K562 (cell line): ENCODE data around the gene CNTN4. TPM values are rescaled to one million over a fixed set of nuclear protein-coding genes. Genes with fewer than 3 reads are reported as not detected.

Experiments used
- ATAC-seq: fragments of 200-7000 bp; cut with Tn5 transposase; 3 replicates; pipeline ENCODE4 v1.9.1; 2020; ENCODE audit warnings: moderate library complexity
- BruUV-seq: library from RNA; stranded (reverse); fragments of 400-500 nt; replicated peaks from 2 replicates; lab custom pipeline; 2021; lab: Mats Ljungman, UMichigan
- CTCF ChIA-PET: fragments of 300-600 bp; formaldehyde crosslinking; extraction: SDS; loops from one replicate; lab custom pipeline; 2021; ENCODE audit warnings: low intra/inter-chr PET ratio; lab: Yijun Ruan, JAX
- POLR2A ChIA-PET: fragments of 300-600, 350-650 bp; sonication (Branson Sonifier 250); formaldehyde crosslinking; extraction: SDS; loops from one replicate; lab custom pipeline; 2021; ENCODE audit warnings: antibody characterized with exemption, inconsistent platforms; lab: Yijun Ruan, JAX
- DNase-seq, 4 experiments: peaks; one replicate each; pipeline versions ENCODE4 v3.0.0 to v3.0.0-alpha.2; 2011 to 2018; ENCODE audit warnings: low spot score in 3 of 4, mixed read lengths in 3 of 4; ENCODE audit errors: extremely low read depth in 1 of 4
- FAIRE-seq: peaks from 2 replicates; lab custom pipeline; 2011; peaks lifted over from hg19 to GRCh38; lab: Jason Lieb, UNC
- H2AFZ ChIP-seq: 2 replicates; pipeline ENCODE4 v1.6.0; 2011; ENCODE audit warnings: low read depth, low read length, control low read depth, inconsistent platforms
- H3K27ac ChIP-seq: fragments of 200-600 bp; 3 replicates; pipeline ENCODE4 v1.8.0; 2011; ENCODE audit warnings: low read depth, mild to moderate bottlenecking, control low read depth, inconsistent platforms, low read length, moderate library complexity, mixed read lengths; ENCODE audit errors: extremely low read depth
- H3K27me3 ChIP-seq, 2 experiments: fragments of 300-600 bp in 1 of 2; 2 replicates in 1 of 2; 3 replicates in 1 of 2; pipeline versions ENCODE4 v1.6.0 to v1.8.0; 2011; ENCODE audit warnings: inconsistent platforms in 2 of 2, low read length in 2 of 2, mild to moderate bottlenecking in 1 of 2, mixed read lengths in 1 of 2, moderate library complexity in 1 of 2; ENCODE audit not compliant: control insufficient read depth in 2 of 2, insufficient read depth in 2 of 2
- H3K36me3 ChIP-seq: fragments of 300-600 bp; 3 replicates; pipeline ENCODE4 v1.8.0; 2011; ENCODE audit warnings: mild to moderate bottlenecking, low read length, inconsistent platforms; ENCODE audit not compliant: control insufficient read depth, insufficient read depth
- H3K4me1 ChIP-seq, 2 experiments: fragments of 200-600 bp in 1 of 2; replicated peaks in 1 of 2; 2 replicates in 1 of 2; 3 replicates in 1 of 2; pipeline versions ENCODE4 v1.5.1 to v1.8.0; 2011; ENCODE audit warnings: inconsistent platforms in 2 of 2, low read length in 2 of 2, mild to moderate bottlenecking in 1 of 2, mixed read lengths in 1 of 2, moderate library complexity in 1 of 2; ENCODE audit not compliant: control insufficient read depth in 2 of 2, insufficient read depth in 2 of 2
- H3K4me2 ChIP-seq: 2 replicates; pipeline ENCODE4 v1.6.1; 2011; ENCODE audit warnings: low read length, control low read depth, inconsistent platforms, mixed read lengths; ENCODE audit not compliant: insufficient read depth
- H3K4me3 ChIP-seq: fragments of 200-600 bp; sonication (generic), shearing (Covaris generic); 2 replicates; pipeline ENCODE4 v1.5.1; 2016; ENCODE audit warnings: control low read depth, inconsistent platforms
- H3K79me2 ChIP-seq: fragments of 200-600 bp; 3 replicates; pipeline ENCODE4 v1.8.0; 2011; ENCODE audit warnings: low read length, inconsistent platforms; ENCODE audit not compliant: control insufficient read depth, insufficient read depth
- H3K9ac ChIP-seq, 2 experiments: 2 replicates each; pipeline versions ENCODE4 v1.6.0 to v1.6.1; 2011; ENCODE audit warnings: low read depth in 2 of 2, low read length in 2 of 2, control low read depth in 1 of 2, inconsistent platforms in 1 of 2, mild to moderate bottlenecking in 1 of 2, mixed read lengths in 1 of 2; ENCODE audit not compliant: insufficient read depth in 1 of 2
- H3K9me1 ChIP-seq: one replicate; pipeline ENCODE4 v1.6.0; 2011; ENCODE audit warnings: inconsistent platforms, mild to moderate bottlenecking, low read length, moderate library complexity; ENCODE audit not compliant: control insufficient read depth, insufficient read depth
- H3K9me3 ChIP-seq: replicated peaks from 2 replicates; pipeline ENCODE4 v1.5.1; 2011; ENCODE audit warnings: low read depth, low read length, inconsistent platforms; ENCODE audit not compliant: control insufficient read depth, insufficient read depth
- H4K20me1 ChIP-seq: replicated peaks from 2 replicates; pipeline ENCODE4 v1.6.1; 2011; ENCODE audit warnings: low read length, inconsistent platforms, mixed read lengths; ENCODE audit not compliant: control insufficient read depth, insufficient read depth
- HLTF ChIP-seq: fragments of 450-650 bp; IDR thresholded peaks from 2 replicates; pipeline ENCODE4 v1.6.1; 2016
- XRCC4 ChIP-seq: IDR thresholded peaks from one replicate; pipeline ENCODE4 v1.6.1; 2011; ENCODE audit not compliant: insufficient read depth, insufficient read length; ENCODE audit errors: extremely low read depth
- ZFP36 ChIP-seq: fragments of 150-350 bp; IDR thresholded peaks from 2 replicates; pipeline ENCODE4 v1.6.1; 2018; ENCODE audit warnings: low read length, low read depth; ENCODE audit not compliant: partially characterized antibody
- WGBS: fragments of 100-300 bp; shearing (Covaris generic); methylation state at CpG from one replicate; pipeline ENCODE4 v1.1.6; 2016; ENCODE audit warnings: low coverage, mixed read lengths; ENCODE audit not compliant: insufficient coverage; ENCODE audit errors: missing lambda C conversion rate; 5-methylcytosine and 5-hydroxymethylcytosine counted together
- in situ Hi-C: fragments of 300-500 bp; cut with MboI; formaldehyde crosslinking; loops from 4 replicates; pipeline ENCODE4 v1.15.0; 2018; ENCODE audit warnings: inconsistent platforms, mixed read lengths
- intact Hi-C: fragments of 100-400 bp; cut with micrococcal nuclease; formaldehyde crosslinking; loops from 2 replicates; pipeline ENCODE4 v1.14.2; 2022
- polyA plus RNA-seq, 8 experiments: library from polyadenylated mRNA; depleted of rRNA in 4 of 8; stranded (reverse) in 5 of 8; unstranded in 3 of 8; fragments of >200 nt; fragmentation: Nextera tagmentation in 2 of 8; fragmentation: Illumina TruSeq in 1 of 8; extraction: Ambion mirVana in 2 of 8; extraction: Trizol in 1 of 8; gene quantifications; 2 replicates each; pipeline versions ENCODE4 v1.2.1 to v1.2.3, GENCODE V29; 2011 to 2014; ENCODE audit warnings: inconsistent platforms in 1 of 8, missing spikeins in 1 of 8
- total RNA-seq, 7 experiments: library from RNA; depleted of rRNA in 6 of 7; stranded (reverse); fragments of >200 nt in 6 of 7; fragmentation: Illumina TruSeq in 2 of 7; extraction: Trizol in 2 of 7; gene quantifications; 2 replicates each; pipeline versions ENCODE4 v1.2.1 to v1.2.3, GENCODE V29; 2011 to 2021; ENCODE audit warnings: low replicate concordance in 1 of 7
- TF ChIP-seq, protein P1 (sequence below): fragments of 250-450 bp; sonication (Bioruptor Pico); IDR thresholded peaks from 2 replicates; pipeline ENCODE4 v1.5.0; 2021; ENCODE audit warnings: mild to moderate bottlenecking, moderate library complexity
- TF ChIP-seq, protein P2 (sequence below): fragments of 250-450 bp; sonication (Bioruptor Pico); IDR thresholded peaks from 2 replicates; pipeline ENCODE4 v1.5.0; 2021; ENCODE audit warnings: mild to moderate bottlenecking, borderline replicate concordance

The CNTN4 gene
- total and polyA plus RNA-seq, 9 of the 15 experiments (the other 6 are each of a cell fraction or from before 2014, with no cell fraction given): not detected

DNA sequence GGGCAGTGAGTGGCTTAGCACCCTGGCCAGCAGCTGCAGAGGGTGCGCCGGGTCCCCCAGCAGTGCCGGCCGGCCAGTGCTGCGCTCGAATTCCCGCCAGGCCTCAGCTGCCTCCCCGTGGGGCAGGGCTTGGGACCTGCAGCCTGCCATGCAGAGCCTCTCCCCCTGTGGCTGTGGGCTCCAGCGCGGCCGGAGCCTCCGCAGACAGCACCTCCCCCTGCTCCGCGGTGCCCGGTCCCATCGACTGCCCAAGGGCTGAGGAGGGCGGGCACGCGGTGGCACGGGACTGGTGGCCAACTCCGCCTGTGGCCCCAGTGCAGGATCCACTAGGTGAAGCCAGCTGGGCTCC is 386.3 kb downstream of the CNTN4 start (continued):
- TF ChIP-seq, protein P1, sequence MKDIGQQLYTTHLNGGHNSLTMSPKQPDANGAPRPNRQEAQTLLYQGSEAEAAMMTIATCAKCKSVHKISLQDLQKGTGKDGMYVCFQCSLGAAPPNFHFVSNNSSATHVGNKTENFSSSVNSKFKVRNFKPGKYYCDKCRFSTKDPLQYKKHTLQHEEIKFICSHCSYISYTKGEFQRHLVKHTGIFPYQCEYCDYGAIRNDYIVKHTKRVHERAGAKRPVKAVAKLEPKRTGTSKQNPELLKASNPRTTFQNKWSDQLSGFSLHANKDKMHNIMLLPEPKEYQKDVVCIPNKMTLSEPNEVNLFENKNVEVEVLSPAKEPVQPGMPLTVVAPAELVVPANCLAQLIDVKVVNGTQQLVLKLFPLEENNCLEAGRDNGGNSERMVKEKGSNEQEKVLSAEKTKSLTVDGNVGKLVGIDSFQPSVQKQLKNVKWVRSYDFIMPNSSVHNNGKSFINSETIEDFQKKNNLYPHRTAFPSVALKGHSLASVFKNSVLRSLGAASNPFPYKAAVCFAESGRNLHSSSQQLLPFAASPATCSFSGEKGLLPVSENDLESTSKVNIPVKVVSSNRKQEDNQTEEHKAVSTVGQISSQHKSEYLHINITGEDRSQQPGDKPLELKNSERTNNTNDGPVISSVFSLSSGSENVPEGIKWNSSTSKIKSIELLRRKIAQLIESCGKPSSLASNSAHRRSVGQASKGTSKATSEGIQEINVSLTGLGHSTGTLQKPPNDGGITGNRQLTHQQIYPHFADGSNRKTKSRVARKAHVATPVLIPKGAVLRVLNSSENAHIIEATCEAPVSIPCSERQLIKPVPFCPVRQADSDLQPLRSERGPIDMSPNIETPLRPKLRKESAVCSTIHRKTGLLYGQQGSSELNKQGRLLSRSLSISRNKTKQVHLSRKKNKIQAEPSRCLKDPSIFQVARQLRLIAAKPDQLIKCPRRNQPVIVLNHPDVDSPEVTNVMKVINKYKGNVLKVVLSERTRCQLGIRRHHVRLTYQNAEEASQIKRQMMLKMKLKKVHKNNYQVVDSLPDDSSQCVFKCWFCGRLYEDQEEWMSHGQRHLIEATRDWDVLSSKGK: no peak
- no peak for TF ChIP-seq ZFP36
- no peak for TF ChIP-seq XRCC4

DNA sequence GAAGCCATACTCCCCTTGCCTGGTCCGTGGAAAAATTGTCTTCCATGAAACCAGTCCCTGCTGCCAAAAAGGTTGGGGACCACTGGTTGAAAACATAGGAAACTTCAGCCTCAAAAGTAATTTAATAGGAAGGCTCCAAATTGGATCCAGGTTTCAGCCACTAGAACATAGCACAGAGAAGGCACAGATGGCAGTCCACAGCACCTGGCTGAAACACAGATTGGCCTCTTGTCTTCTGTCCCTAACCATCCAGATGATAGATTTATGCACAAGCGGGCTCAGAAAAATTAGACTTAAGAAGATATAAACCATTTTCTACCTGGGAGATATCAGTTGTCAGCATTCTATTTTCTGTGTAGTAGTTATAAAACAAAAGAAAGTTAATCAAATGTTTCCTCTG is 397.1 kb downstream of the CNTN4 start:
- no peaks in the 10 kb centered on the region for H3K9me1 ChIP-seq
- intact Hi-C loops: no loop called here
- TF ChIP-seq, protein P2, sequence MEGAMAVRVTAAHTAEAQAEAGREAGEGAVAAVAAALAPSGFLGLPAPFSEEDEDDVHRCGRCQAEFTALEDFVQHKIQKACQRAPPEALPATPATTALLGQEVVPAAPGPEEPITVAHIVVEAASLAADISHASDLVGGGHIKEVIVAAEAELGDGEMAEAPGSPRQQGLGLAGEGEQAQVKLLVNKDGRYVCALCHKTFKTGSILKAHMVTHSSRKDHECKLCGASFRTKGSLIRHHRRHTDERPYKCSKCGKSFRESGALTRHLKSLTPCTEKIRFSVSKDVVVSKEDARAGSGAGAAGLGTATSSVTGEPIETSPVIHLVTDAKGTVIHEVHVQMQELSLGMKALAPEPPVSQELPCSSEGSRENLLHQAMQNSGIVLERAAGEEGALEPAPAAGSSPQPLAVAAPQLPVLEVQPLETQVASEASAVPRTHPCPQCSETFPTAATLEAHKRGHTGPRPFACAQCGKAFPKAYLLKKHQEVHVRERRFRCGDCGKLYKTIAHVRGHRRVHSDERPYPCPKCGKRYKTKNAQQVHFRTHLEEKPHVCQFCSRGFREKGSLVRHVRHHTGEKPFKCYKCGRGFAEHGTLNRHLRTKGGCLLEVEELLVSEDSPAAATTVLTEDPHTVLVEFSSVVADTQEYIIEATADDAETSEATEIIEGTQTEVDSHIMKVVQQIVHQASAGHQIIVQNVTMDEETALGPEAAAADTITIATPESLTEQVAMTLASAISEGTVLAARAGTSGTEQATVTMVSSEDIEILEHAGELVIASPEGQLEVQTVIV (CRISPR knock-in tag): no peak
- no peak for TF ChIP-seq HLTF
- no peaks in the 10 kb centered on the region for H3K27me3 ChIP-seq
- H3K4me2 ChIP-seq: no peak overlapping the region
- no peaks in the 10 kb centered on the region for H4K20me1 ChIP-seq
- ChIA-PET CTCF (no interaction called here), POLR2A (no interaction called here)
- no peak for FAIRE-seq
- 0% methylated on average over 2 of the region's 2 CpGs for WGBS
- no peak overlapping the region for H3K4me3 ChIP-seq
- BruUV-seq: no TSS peak
- H3K27ac ChIP-seq: no peak overlapping the region
- no peaks in the 10 kb centered on the region for H3K4me1 ChIP-seq
- H3K79me2 ChIP-seq: no peaks in the 10 kb centered on the region
- H2AFZ ChIP-seq: no peak overlapping the region
- H3K36me3 ChIP-seq: no peaks in the 10 kb centered on the region
- no peak overlapping the region for H3K9ac ChIP-seq
- no peak for DNase-seq
- ATAC-seq: no peak
- H3K9me3 ChIP-seq: no peaks in the 10 kb centered on the region
- in situ Hi-C loops: no loop called here
